H1 (cell line): Measurements from ENCODE around the gene TEAD4.

Experiments
- POLR2A ChIP-seq, 2 experiments: IDR thresholded peaks; 1 replicate in 1 of 2; 2 replicates in 1 of 2; pipeline ENCODE4 v1.6.1; 2011; ENCODE audit warnings: low read depth in 2 of 2, low read length in 2 of 2, mild to moderate bottlenecking in 2 of 2; ENCODE audit errors: control extremely low read depth in 1 of 2
- TF ChIP-seq, protein P1 (sequence below), 3 experiments: IDR thresholded peaks; 1 replicate in 2 of 3; 2 replicates in 1 of 3; pipeline versions ENCODE4 v1.5.1 to v1.6.1; 2011; ENCODE audit warnings: low read length in 3 of 3, mild to moderate bottlenecking in 3 of 3, inconsistent platforms in 2 of 3, low read depth in 1 of 3, moderate library complexity in 1 of 3; ENCODE audit not compliant: insufficient read depth in 1 of 3; ENCODE audit errors: control extremely low read depth in 1 of 3
- TF ChIP-seq, protein P2 (sequence below): IDR thresholded peaks from 2 replicates; pipeline ENCODE4 v1.6.1; 2011; ENCODE audit warnings: low read depth, mild to moderate bottlenecking, low read length; ENCODE audit not compliant: insufficient read depth

DNA sequence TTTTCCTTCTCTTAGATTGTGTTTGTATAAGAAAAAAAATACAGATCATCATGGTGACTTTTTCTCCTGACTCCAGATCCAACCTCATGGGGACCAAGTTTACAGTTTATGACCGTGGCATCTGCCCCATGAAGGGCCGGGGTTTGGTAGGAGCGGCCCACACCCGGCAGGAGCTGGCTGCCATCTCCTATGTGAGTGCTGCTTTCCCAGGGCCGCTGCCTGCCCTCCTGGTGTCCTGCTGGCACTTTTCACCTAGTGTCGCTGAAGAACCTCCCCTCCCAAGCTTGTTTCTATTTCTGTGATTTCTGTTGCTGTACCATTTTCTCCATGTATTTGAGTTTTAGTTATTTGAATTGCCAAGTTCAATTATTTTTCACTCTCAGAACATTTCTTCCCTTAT, 24.8 kb upstream of the TEAD4 start:
- TF ChIP-seq, protein P1, sequence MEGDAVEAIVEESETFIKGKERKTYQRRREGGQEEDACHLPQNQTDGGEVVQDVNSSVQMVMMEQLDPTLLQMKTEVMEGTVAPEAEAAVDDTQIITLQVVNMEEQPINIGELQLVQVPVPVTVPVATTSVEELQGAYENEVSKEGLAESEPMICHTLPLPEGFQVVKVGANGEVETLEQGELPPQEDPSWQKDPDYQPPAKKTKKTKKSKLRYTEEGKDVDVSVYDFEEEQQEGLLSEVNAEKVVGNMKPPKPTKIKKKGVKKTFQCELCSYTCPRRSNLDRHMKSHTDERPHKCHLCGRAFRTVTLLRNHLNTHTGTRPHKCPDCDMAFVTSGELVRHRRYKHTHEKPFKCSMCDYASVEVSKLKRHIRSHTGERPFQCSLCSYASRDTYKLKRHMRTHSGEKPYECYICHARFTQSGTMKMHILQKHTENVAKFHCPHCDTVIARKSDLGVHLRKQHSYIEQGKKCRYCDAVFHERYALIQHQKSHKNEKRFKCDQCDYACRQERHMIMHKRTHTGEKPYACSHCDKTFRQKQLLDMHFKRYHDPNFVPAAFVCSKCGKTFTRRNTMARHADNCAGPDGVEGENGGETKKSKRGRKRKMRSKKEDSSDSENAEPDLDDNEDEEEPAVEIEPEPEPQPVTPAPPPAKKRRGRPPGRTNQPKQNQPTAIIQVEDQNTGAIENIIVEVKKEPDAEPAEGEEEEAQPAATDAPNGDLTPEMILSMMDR (IDR thresholded peaks at IDR 0.05; ENCODE audit: control extremely low read depth in 1 of 3, insufficient read depth in 1 of 3, low read depth in 1 of 3, low read length in 3 of 3) = no peak
- no peak for TF ChIP-seq POLR2A (IDR thresholded peaks at IDR 0.05; ENCODE audit: control extremely low read depth in 1 of 2, low read depth in 2 of 2, low read length in 2 of 2)
- TF ChIP-seq, protein P2, sequence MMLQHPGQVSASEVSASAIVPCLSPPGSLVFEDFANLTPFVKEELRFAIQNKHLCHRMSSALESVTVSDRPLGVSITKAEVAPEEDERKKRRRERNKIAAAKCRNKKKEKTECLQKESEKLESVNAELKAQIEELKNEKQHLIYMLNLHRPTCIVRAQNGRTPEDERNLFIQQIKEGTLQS = no peak
